ENCODE measurements around the gene SCN2A. TPM values are rescaled to one million over a fixed set of nuclear protein-coding genes. Genes with fewer than 3 reads are reported as not detected.

The SCN2A gene
- total and polyA plus RNA-seq, 8 donors: 0.25 to 0.66 (median 0.54) TPM

- Histone ChIP-seq H3K27me3 (no peaks in the 10 kb centered on the region), H3K4me1 (no peaks in the 10 kb centered on the region), H3K4me3 (no peak overlapping the region), H3K27ac (no peak overlapping the region), H3K9me3 (peaks cover 0 to 6% of the 10 kb centered on the region in 2 donors), H3K36me3 (no peaks in the 10 kb centered on the region)
- ATAC-seq (no peak), DNase-seq (no peak)
- intact Hi-C loops (cut with DNase I): no loop called here
- TF ChIP-seq CTCF (IDR thresholded peaks at IDR 0.05): no peak
Observed at GRCh38 chr2:165423081-165423480, 183.9 kb downstream of the SCN2A start.

- H3K27ac ChIP-seq: no peak overlapping the region
- no peak for TF ChIP-seq CTCF (IDR thresholded peaks at IDR 0.05)
- ATAC-seq (no peak), DNase-seq (no peak)
- no peak overlapping the region for H3K4me3 ChIP-seq
- no peaks in the 10 kb centered on the region for H3K4me1 ChIP-seq
- H3K27me3 ChIP-seq: no peaks in the 10 kb centered on the region
- no peaks in the 10 kb centered on the region for H3K36me3 ChIP-seq
- H3K9me3 ChIP-seq: peaks cover 0 to 6% of the 10 kb centered on the region in 2 donors
- intact Hi-C loops (cut with DNase I): no loop called here
Observed at GRCh38 chr2:165425556-165425955, 186.3 kb downstream of the SCN2A start.

- no peak for TF ChIP-seq CTCF (IDR thresholded peaks at IDR 0.05)
- no peak for ATAC-seq
Observed at GRCh38 chr2:165427686-165428085, 188.5 kb downstream of the SCN2A start.

GRCh38 chr2:165428926-165429325 lies 189.7 kb downstream of the SCN2A start:
- DNase-seq: no peak
- intact Hi-C loops (cut with DNase I): no loop called here
- no peaks in the 10 kb centered on the region for H3K9me3 ChIP-seq
- no peaks in the 10 kb centered on the region for H3K27me3 ChIP-seq
- H3K36me3 ChIP-seq: no peaks in the 10 kb centered on the region
- no peak overlapping the region for H3K4me3 ChIP-seq
- no peak for ATAC-seq
- H3K4me1 ChIP-seq: no peaks in the 10 kb centered on the region
- H3K27ac ChIP-seq: no peak overlapping the region
- TF ChIP-seq CTCF (IDR thresholded peaks at IDR 0.05): no peak

More at GRCh38 chr2:165427686-165428085, 188.5 kb downstream of the SCN2A start:
- H3K4me1 ChIP-seq: no peaks in the 10 kb centered on the region
- no peaks in the 10 kb centered on the region for H3K36me3 ChIP-seq
- no peak overlapping the region for H3K27ac ChIP-seq
- intact Hi-C loops (cut with DNase I): no loop called here
- DNase-seq: no peak
- no peak overlapping the region for H3K4me3 ChIP-seq
- H3K27me3 ChIP-seq: no peaks in the 10 kb centered on the region
- H3K9me3 ChIP-seq: peaks cover 0 to 6% of the 10 kb centered on the region in 2 donors

GRCh38 chr2:165431014-165431413 lies 191.8 kb downstream of the SCN2A start:
- H3K27ac ChIP-seq: no peak overlapping the region
- no peak for DNase-seq
- no peaks in the 10 kb centered on the region for H3K4me1 ChIP-seq
- H3K27me3 ChIP-seq: no peaks in the 10 kb centered on the region
- H3K9me3 ChIP-seq: no peaks in the 10 kb centered on the region
- no peak for TF ChIP-seq CTCF (IDR thresholded peaks at IDR 0.05)
- H3K36me3 ChIP-seq: no peaks in the 10 kb centered on the region
- H3K4me3 ChIP-seq: no peak overlapping the region
- intact Hi-C loops (cut with DNase I): no loop called here
- no peak for ATAC-seq

Measured in left lung (tissue), 10 donors.